GM12892 (cell line): ENCODE measurements around the gene SHLD1.

Source experiments
- DNase-seq: peaks from one replicate; pipeline ENCODE4 v3.0.0; 2011; ENCODE audit not compliant: insufficient read length
- FAIRE-seq: peaks from 2 replicates; lab custom pipeline; 2011; peaks lifted over from hg19 to GRCh38; lab: Jason Lieb, UNC
- POLR2A ChIP-seq: IDR thresholded peaks from 2 replicates; pipeline ENCODE4 v1.6.1; 2011; ENCODE audit warnings: low read depth, low read length, control low read depth
- POLR2AphosphoS5 ChIP-seq: IDR thresholded peaks from 2 replicates; pipeline ENCODE4 v1.6.1; 2011; ENCODE audit warnings: low read depth, low read length, control low read depth
- TAF1 ChIP-seq: IDR thresholded peaks from 2 replicates; pipeline ENCODE4 v1.6.1; 2011; ENCODE audit warnings: low read depth, mild to moderate bottlenecking, control low read depth, low read length, borderline replicate concordance

SHLD1 gene

DNA sequence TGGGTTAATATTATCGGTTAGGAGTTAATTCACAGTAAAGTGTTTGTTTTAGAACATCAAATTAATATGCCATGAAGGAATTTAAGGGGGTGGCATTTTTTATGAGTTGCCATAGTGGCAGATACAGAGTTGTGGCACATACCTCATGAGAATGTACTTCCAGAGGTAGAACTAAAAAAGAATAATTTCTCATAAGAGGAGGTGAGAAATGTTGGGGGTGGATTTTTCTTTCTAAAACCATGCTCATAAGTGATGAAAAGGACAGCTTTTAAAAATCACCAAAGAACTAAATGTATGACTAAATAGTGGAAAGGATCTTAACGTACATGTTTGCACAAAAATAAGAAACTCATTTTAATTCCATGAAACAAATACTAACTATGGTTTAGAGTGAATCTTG, 58.7 kb downstream of the SHLD1 start:
- DNase-seq: no peak
- TF ChIP-seq TAF1: no peak
- no peak for TF ChIP-seq POLR2A
- TF ChIP-seq POLR2AphosphoS5: no peak
- no peak for FAIRE-seq

DNA sequence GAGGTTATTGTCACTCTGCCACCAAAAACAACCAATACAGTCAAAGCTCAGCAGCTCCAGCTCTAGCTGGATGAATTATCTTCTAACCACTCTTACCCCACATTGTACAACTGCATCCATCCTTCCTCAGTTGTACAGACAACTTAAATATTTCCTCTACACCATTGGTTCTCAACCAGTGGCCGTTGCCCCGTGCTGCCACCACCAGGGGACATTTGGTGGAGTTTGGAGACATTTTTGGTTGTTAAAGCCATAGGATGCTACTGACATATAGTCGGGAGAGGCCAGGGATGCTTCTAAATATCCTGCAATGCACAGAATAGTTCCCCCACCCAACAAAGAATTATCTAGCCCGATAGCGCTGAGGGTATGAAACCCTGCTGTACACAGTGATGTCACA, 59.3 kb downstream of the SHLD1 start:
- no peak for FAIRE-seq
- no peak for DNase-seq
- TF ChIP-seq POLR2AphosphoS5 (no peak), TAF1 (no peak)

DNA sequence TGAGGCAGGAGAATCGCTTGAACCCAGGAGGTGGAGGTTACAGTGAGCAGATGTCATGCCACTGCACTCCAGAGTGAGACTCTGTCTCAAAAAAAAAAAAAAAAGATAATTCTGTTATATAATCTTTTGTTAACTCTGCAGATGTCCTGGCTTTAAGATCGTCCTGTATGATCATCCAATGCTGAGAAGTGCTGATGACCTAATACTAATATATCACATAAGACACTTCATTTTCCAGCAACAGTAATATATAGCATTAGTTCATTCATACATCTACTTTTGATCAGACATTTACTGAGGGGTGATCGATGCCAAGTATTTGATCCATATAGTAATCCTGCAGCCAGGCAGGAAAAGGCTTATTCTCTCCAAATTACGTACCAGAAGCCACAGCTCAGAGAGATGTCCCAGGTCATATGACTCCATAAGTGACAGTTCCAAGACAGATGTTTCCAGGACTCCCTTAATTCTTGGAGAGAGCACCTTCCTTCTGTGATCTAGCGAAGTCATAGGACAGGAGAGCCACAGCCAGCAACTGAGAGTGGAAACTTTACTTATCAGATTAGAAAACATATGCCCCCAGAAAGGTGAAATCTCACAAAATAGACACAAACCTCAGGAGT, 60.7 kb downstream of the SHLD1 start:
- no peak for FAIRE-seq
- TF ChIP-seq POLR2AphosphoS5 (no peak), POLR2A (no peak), TAF1 (no peak)

DNA sequence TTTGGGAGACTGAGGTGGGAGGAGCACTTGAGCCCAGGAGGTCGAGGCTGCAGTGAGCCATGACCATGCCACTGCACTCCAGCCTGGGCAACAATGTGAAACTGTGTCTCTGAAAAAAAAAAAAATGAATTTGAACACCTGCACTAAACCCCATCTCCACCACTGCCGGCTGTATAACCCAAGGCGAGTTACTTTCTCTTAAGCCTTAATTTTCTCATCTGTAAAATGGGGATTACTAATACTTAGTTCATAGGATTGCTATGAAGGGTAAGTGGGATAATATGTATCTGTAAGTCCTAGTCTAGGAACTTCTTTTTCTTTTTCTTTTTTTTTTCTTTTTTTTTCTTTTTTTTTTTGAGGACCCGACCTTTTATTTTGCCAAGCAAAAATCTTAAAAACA, 61.5 kb downstream of the SHLD1 start:
- no peak for DNase-seq
- no peak for TF ChIP-seq POLR2AphosphoS5
- TF ChIP-seq POLR2A: no peak
- no peak for TF ChIP-seq TAF1
- FAIRE-seq: no peak

More for the DNA sequence above, 60.7 kb downstream of the SHLD1 start:
- DNase-seq: no peak

DNA sequence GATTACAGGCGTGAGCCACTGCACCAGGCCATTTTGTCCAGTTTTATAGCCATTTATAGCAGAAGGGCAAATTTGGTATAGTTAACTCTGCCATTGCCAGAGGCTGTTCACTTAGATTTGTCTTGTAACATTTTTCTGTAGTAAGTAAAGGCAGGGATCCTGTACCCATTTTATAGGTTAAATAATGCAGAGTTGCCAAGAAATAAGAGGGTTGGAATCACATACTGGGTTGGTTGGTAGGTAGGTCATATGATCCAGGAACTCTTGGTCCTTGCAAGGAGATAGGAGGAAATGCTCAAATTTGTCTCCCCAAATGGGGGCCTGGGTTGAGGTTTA, 68.1 kb downstream of the SHLD1 start:
- DNase-seq (no peak), FAIRE-seq (no peak)
- TF ChIP-seq TAF1: no peak

DNA sequence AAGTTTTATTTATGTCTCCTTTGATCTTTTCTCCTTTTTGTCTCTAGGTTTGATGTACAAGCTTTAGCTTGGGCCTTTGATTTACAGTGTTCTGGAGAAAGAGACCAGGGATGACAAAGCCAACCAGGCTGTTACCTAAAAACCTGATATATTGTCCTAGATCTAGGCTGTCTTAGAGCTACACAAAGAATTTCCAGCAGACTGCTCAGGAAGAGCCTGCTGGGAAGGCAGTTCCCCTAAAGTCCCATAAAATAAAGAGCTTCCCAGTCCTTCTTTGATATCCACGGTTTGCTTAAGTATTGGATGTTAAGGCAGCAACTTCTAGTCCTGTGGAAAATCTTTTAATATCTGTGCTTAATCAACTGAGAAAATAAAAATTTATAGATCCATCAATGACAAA, 70.5 kb downstream of the SHLD1 start:
- DNase-seq: no peak
- no peak for FAIRE-seq
- no peak for TF ChIP-seq POLR2A
- no peak for TF ChIP-seq POLR2AphosphoS5
- TF ChIP-seq TAF1: no peak

DNA sequence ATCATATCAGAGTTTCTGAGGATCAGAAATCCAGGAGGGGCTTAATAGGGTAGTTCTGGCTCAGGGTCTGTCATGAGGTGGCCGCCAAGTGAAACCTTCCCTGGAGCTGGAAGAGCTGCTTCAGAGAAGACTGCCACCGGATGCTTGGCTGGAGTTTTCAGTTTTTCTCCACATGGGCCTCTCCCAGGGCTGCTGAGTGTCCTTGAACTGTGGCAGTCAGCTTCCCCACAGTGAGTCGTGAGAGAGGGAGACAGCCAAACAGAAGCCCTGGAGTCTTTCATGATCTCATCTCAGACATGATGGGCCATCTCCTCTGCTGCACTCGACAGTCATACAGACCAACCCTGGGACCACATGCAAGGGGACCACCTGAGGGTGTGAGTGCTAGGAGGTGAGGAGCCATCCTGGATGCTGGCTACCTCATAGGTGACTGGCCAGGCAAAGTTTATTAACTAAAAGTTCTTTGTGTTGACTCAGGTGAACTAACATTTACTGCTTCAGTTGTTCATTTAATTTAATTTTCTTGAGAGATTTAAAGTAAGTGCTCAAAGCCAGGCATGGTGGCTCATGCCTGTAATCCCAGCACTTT, 71.5 kb downstream of the SHLD1 start:
- FAIRE-seq: no peak
- no peak for TF ChIP-seq POLR2AphosphoS5
- TF ChIP-seq POLR2A: no peak
- no peak for TF ChIP-seq TAF1
- DNase-seq: no peak

DNA sequence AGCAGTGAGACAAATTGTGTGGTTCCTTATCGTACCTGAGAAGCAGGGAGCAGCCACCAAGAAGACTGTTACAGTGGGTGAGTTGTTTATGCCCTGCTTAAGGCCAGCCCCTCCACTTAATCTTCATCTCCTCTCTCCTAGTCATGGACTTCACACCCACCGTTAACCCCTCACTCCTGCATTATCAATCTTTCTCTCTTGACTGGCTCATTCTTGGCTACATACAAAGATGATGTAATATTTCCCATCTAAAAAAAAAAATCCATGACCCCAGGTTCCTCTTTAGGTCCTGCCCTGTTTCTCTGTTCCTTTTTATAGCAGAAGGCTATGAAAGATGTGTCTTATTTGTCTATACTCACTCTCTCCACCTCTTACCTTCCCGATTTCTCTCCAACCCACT, 72.4 kb downstream of the SHLD1 start:
- no peak for TF ChIP-seq TAF1
- no peak for DNase-seq
- no peak for FAIRE-seq

DNA sequence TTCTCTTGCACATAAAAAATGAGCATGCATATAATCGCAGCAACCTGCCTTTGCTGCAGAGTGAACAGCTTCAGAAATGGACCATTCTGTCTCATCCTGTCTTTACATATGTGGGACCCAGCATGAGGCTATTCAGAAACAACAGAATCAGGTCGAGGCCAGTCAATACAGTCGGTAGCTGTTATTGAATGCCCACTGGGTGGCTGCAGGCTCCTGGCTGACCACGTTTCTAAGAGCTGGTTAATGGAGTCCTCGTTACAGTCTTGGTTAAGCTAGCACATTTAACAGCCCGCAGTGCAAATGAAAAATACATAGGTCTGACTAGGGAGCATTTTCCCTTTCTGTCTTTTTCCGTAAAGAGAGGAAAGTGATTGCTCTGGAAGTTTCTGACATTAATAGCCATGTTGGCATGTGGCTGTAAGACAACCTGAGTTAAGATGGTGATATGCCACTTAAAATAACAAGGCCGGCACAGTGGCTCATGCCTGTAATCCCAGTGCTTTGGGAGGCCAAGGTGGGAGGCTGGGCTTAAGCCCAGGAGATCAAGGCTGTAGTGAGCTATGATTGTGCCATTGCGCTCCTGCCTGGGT, 75.0 kb downstream of the SHLD1 start:
- FAIRE-seq (no peak), DNase-seq (no peak)
- TF ChIP-seq TAF1: no peak
- no peak for TF ChIP-seq POLR2A
- TF ChIP-seq POLR2AphosphoS5: no peak

DNA sequence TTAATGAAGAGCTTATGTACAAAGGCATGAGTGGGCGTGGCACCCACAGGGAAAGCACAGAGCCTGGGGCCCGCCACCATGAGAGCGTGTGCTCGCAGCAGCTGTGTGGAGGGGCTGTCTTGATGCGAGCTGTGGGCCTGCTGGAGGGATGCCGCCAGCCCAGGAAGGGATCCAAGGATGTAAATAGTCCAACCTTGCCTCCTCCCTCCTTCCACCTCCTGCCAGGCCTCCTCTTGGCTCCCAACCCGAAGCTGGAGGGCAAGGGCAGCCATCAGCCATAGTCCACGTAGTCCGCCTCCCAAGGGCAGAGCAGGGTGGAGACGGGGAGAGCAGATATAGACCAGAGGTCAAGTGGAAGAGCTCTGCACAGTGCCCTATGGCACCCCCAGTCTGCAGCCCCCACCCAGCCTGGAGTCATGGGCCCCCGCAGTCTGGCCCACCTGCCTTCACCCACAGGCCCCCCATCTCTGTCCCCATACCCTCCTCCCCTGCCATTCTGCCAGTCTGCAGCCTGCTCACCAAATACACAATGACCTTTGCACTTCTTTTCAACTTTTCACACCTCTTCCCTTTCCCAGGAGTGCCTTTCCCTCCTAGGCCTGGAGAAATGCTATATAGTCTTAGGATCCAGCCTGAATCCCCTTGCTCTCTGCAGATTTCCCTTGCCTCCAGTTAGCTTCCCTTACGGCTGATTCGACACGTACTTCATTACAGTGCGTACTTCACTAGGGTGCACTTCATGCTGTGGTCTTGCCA, 77.1 kb downstream of the SHLD1 start:
- DNase-seq (no peak), FAIRE-seq (no peak)
- TF ChIP-seq POLR2A: no peak
- no peak for TF ChIP-seq POLR2AphosphoS5
- TF ChIP-seq TAF1: no peak

DNA sequence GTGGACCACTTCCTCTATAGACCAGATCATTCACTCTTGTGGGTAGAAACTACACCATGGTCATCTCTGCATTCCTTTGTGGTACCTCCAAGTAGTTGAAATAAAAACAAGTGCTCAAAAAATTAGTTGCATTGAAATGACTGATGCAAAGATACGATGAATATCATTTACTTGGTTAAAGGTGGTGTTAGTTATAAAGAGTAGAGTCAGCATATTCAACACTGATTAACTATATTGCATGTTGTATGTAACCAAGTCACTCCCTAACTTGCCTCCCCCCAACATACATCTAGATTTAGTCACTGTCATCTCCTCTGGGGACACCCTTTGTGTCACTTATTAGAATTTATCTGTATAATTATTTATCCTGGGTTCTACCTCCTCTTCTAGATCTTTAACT, 77.7 kb downstream of the SHLD1 start:
- no peak for DNase-seq
- FAIRE-seq: no peak
- TF ChIP-seq POLR2A (no peak), POLR2AphosphoS5 (no peak), TAF1 (no peak)
